Non-pigmented ciliary epithelial cell (primary cell): Measurements from ENCODE around the gene IRX2.

Source experiments
- DNase-seq: peaks from one replicate; pipeline ENCODE4 v3.0.0-alpha.2; 2010; ENCODE audit warnings: low read depth

IRX2 gene

DNA sequence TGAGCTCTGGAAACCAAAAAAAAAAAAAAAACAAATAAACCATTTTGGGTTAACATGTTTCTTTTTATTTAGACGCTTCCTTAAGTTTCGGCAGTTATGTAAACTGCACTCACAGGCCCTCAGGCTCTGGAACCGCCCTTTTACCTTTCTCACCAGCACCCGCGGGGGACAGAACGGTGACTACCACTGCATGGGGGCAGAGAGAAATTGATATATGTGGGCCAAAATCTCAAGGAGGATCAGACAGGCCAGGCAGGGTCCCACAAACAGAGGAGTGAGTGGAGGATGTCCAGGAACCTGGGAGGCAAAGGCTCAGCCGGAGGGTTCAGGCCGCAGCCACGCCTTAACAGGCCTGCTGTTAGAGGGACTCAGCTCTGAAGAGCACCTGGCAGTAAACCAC, 54.4 kb downstream of the IRX2 start:
- no peak for DNase-seq
